Small intestine (tissue), 7 donors: Measurements from ENCODE around the gene TBC1D25. TPM values are rescaled to one million over a fixed set of nuclear protein-coding genes. Genes with fewer than 3 reads are reported as not detected.
A peak's percentile ranks its signal among the peaks of the same experiment; 100 is the strongest.
"Not testable (repeated sequence)": the region's sequence is repeated elsewhere in the genome, so short reads cannot be mapped to it uniquely, and the experiment has no call there.

Experiments
- DNase-seq, 2 donors: peaks; one replicate each; pipeline versions ENCODE4 v3.0.0 to v3.0.0-alpha.2; 2013
- FAIRE-seq: peaks from 2 replicates; lab custom pipeline; 2012; peaks lifted over from hg19 to GRCh38; lab: Jason Lieb, UNC
- H3K27ac ChIP-seq, 3 donors: one replicate each; pipeline ENCODE4 v1.5.1; 2013; ENCODE audit warnings: low read length in 2 of 3, mild to moderate bottlenecking in 2 of 3, control low read depth in 1 of 3, inconsistent platforms in 1 of 3, low read depth in 1 of 3, moderate library complexity in 1 of 3
- H3K27me3 ChIP-seq, 3 donors: one replicate each; pipeline ENCODE4 v1.6.1; 2013; ENCODE audit warnings: low read length in 3 of 3, inconsistent platforms in 1 of 3; ENCODE audit not compliant: control insufficient read depth in 3 of 3, insufficient read depth in 3 of 3
- H3K36me3 ChIP-seq, 3 donors: one replicate each; pipeline ENCODE4 v1.6.1; 2013; ENCODE audit warnings: low read length in 3 of 3, inconsistent platforms in 1 of 3, low read depth in 1 of 3, mild to moderate bottlenecking in 1 of 3, moderate library complexity in 1 of 3; ENCODE audit not compliant: control insufficient read depth in 3 of 3, insufficient read depth in 2 of 3
- H3K4me1 ChIP-seq, 3 donors: one replicate each; pipeline ENCODE4 v1.6.1; 2013; ENCODE audit warnings: low read length in 2 of 3, inconsistent platforms in 1 of 3, low read depth in 1 of 3, mild to moderate bottlenecking in 1 of 3, moderate library complexity in 1 of 3; ENCODE audit not compliant: control insufficient read depth in 3 of 3, insufficient read depth in 2 of 3
- H3K4me3 ChIP-seq, 3 donors: one replicate each; pipeline ENCODE4 v1.5.1; 2013; ENCODE audit warnings: low read length in 3 of 3, control low read depth in 1 of 3, inconsistent platforms in 1 of 3, low read depth in 1 of 3, mild to moderate bottlenecking in 1 of 3, moderate library complexity in 1 of 3
- H3K9me3 ChIP-seq, 2 donors: one replicate each; pipeline ENCODE4 v1.6.1; 2013; ENCODE audit warnings: low read depth in 1 of 2, low read length in 1 of 2; ENCODE audit not compliant: control insufficient read depth in 2 of 2, insufficient read depth in 1 of 2
- WGBS, 3 donors: extraction: QIAGEN DNeasy Blood & Tissue Kit; methylation state at CpG; one replicate each; pipeline ENCODE4 v1.1.7; 2013; 5-methylcytosine and 5-hydroxymethylcytosine counted together
- polyA plus RNA-seq, 4 donors: library from polyadenylated mRNA; stranded (reverse) in 3 of 4; unstranded in 1 of 4; fragments of 200-250 nt in 3 of 4; fragments of 120-200 nt in 1 of 4; gene quantifications; one replicate each; pipeline versions ENCODE4 v1.2.1 to v1.2.3, GENCODE V29; 2013
- donor health status: healthy with polysubstance abuse.
- donor health status: control.
- donor health status: control.
- donor health status: Bipolar disorder and iron deficiency.
- donor health status: healthy.

Gene TBC1D25
- polyA plus RNA-seq, 4 donors = 6.0 to 7.3 (median 6.5) TPM

DNA sequence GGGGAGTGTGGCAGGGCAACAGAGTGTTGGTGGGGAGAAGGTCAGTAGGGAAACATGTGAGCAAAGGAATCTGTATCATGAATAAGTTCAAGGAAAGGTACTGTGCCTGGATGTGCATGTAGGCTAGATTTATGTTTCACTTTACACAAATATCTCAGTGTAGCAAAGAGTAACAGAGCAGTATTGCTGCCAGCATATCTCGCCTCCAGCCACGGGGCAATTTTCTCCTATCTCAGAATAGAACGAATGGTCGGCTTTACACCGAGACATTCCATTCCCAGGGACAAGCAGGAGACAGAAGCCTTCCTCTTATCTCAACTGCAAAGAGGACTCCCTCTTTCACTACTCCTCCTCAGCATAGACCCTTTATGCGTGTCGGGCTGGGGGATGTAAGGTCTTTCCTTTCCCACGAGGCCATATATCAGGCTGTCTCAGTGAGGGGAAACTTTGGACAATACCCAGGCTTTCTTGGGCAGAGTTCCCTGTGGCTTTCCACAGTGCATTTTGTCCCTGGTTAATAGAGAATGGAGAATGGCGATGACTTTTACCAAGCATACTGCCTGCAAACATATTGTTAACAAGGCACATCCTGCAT lies 16.3 kb downstream of the TBC1D25 start:
- not testable (repeated sequence) for FAIRE-seq, H3K27ac ChIP-seq, H3K4me1 ChIP-seq, DNase-seq, H3K9me3 ChIP-seq, H3K27me3 ChIP-seq, H3K4me3 ChIP-seq
- 86 to 96% (median 94%) methylated on average over 9 of the region's 9 CpGs for WGBS, 3 donors
- peaks cover 2 to 33% (median 6%) of the 10 kb centered on the region in 3 donors for H3K36me3 ChIP-seq

GRCh38 chrX:48558271-48558670 lies 18.8 kb downstream of the TBC1D25 start:
- 80 to 83% (median 83%) methylated on average over 4 of the region's 4 CpGs for WGBS, 3 donors
- Histone ChIP-seq H3K27me3 (no peaks in the 10 kb centered on the region), H3K4me3 (no peak overlapping the region), H3K9me3 (no peaks in the 10 kb centered on the region), H3K4me1 (no peaks in the 10 kb centered on the region), H3K27ac (no peak overlapping the region), H3K36me3 (peaks cover 2 to 42% (median 8%) of the 10 kb centered on the region in 3 donors)
- FAIRE-seq = no peak
- DNase-seq = no peak

DNA sequence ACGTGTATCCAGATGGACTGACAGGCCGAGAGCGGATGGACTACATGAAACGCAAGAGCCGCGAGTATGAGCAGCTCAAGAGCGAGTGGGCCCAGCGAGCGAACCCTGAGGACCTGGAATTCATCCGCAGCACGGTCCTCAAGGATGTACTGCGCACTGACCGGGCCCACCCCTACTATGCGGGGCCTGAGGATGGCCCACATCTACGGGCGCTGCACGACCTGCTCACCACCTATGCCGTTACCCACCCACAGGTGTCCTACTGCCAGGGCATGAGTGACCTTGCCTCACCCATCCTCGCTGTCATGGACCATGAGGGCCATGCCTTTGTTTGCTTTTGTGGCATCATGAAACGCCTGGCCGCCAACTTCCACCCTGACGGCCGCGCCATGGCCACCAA lies 20.1 kb downstream of the TBC1D25 start:
- no peak for FAIRE-seq

GRCh38 chrX:48560056-48560455 lies 20.5 kb downstream of the TBC1D25 start:
- no peaks in the 10 kb centered on the region for H3K27me3 ChIP-seq
- WGBS, 3 donors = 95 to 97% (median 96%) methylated on average over 12 to 14 of the region's 14 CpGs
- no peak for DNase-seq
- H3K4me3 ChIP-seq = no peak overlapping the region
- H3K4me1 ChIP-seq = no peaks in the 10 kb centered on the region
- H3K9me3 ChIP-seq = no peaks in the 10 kb centered on the region
- FAIRE-seq = no peak
- H3K36me3 ChIP-seq = peaks cover 2 to 44% (median 8%) of the 10 kb centered on the region in 3 donors
- no peak overlapping the region for H3K27ac ChIP-seq

More for the DNA sequence above, 20.1 kb downstream of the TBC1D25 start:
- Histone ChIP-seq H3K27ac (no peak overlapping the region), H3K27me3 (no peaks in the 10 kb centered on the region), H3K9me3 (no peaks in the 10 kb centered on the region), H3K36me3 (peaks cover 2 to 44% (median 8%) of the 10 kb centered on the region in 3 donors), H3K4me1 (no peaks in the 10 kb centered on the region), H3K4me3 (no peak overlapping the region)
- DNase-seq = no peak
- 96 to 98% (median 97%) methylated on average over 23 to 24 of the region's 24 CpGs for WGBS, 3 donors

DNA sequence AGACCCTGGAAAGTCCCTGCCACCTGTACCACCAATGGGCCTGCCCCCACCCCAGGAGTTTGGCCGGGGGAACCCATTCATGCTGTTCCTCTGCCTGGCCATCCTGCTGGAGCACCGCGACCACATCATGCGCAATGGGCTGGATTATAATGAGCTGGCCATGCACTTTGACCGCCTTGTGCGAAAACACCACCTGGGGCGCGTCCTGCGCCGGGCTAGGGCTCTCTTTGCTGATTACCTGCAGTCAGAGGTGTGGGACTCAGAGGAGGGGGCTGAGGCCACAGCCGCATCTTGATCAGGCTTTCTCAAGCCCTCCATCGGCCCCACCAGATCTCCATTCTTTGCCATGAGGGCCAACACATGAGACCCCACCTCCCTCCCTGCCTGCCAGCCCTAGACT lies 21.2 kb downstream of the TBC1D25 start:
- DNase-seq = no peak
- FAIRE-seq = no peak
- no peaks in the 10 kb centered on the region for H3K4me1 ChIP-seq
- 91 to 98% (median 95%) methylated on average over 11 to 12 of the region's 12 CpGs for WGBS, 3 donors
- no peaks in the 10 kb centered on the region for H3K27me3 ChIP-seq
- H3K9me3 ChIP-seq = no peaks in the 10 kb centered on the region
- H3K27ac ChIP-seq = no peak overlapping the region
- peaks cover 2 to 40% (median 8%) of the 10 kb centered on the region in 3 donors for H3K36me3 ChIP-seq
- H3K4me3 ChIP-seq = no peak overlapping the region

GRCh38 chrX:48569958-48570357 lies 30.4 kb downstream of the TBC1D25 start:
- DNase-seq = no peak
- 25 to 74% (median 50%) methylated on average over 1 of the region's 1 CpG for WGBS, 3 donors
- H3K27ac ChIP-seq = peak overlapping the region in 1 of 3 donors; percentile 38
- no peaks in the 10 kb centered on the region for H3K9me3 ChIP-seq
- no peak for FAIRE-seq
- H3K36me3 ChIP-seq = peaks cover 0 to under 1% (median 0%) of the 10 kb centered on the region in 3 donors
- H3K27me3 ChIP-seq = no peaks in the 10 kb centered on the region
- no peak overlapping the region for H3K4me3 ChIP-seq
- H3K4me1 ChIP-seq = no peaks in the 10 kb centered on the region

DNA sequence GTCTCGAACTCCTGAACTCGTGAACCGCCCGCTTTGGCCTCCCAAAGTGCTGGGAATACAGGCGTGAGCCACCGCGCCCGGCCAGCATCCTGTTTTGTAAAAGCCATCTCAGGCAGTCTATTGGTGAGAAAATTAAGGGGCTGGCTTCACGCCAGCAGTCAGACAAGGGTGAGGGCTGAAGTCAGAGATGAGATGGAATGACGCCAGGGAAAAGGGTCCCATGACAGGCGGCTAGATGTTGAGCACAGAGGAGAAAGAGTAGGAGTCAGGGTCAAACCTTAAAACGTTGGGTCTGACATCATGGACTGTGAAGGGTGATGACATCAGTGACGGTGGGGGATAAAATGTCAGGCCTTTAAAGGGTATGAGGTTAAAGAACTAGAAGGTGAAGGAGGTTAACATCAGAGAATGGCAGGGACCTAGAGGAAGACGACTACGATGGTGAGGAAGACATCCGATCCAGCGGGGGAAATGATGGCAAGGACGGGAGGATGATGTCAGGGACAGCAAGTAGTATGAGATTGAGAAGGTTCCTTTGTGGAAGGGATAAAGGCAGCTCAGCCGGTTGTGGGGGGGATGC lies 34.3 kb downstream of the TBC1D25 start:
- Histone ChIP-seq H3K27me3 (no peaks in the 10 kb centered on the region), H3K4me3 (peak overlapping the region; percentile 12 to 86 (median 29)), H3K27ac (peak overlapping the region; percentile 63 to 97 (median 96)), H3K4me1 (peaks cover 0 to 11% (median 0%) of the 10 kb centered on the region in 3 donors), H3K9me3 (no peaks in the 10 kb centered on the region), H3K36me3 (peaks cover 0 to 27% (median 2%) of the 10 kb centered on the region in 3 donors)
- FAIRE-seq (no peak), DNase-seq (no peak)
- 36 to 57% (median 51%) methylated on average over 18 to 19 of the region's 19 CpGs for WGBS, 3 donors

DNA sequence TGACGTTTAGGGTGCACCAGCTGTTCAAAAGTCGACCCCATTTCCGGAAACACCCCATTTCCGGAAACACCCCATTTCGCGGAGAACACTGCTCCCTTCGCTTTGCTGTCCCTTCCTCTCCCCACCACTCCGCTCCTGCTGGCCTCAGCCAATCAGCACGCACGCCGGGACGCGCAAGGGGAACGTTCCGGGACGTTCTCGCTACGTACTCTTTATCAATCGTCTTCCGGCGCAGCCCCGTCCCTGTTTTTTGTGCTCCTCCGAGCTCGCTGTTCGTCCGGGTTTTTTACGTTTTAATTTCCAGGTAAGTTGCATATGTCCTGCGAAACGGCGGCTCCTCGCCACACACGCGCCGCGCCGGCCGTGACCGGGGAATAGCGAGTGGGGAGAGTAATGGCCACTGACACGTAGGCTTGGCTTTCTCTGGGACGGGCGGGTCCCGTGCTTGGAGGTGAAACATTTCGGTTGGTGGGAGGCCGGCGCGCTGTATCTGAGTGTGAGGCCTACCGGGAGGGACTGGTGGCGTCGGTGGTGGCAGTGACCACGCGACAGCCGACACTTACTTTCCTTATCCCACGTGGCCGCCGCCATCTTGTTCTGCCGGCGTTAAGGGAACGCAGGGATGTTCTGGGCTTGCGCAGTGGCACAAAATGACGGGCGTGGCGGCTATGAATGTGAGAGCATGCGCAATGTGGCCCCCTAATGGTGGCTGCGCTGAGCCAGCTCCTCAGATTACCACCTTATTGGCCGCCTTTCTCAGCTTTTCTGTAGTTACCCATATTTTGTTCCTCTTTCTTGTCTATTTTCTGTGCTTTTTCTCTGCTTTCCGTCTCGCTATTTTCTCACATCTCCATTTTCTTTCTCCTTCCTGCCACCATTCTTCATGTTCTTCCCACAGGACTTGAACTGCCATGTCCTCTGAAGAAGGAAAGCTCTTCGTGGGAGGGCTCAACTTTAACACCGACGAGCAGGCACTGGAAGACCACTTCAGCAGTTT lies 35.1 kb downstream of the TBC1D25 start, which contains the start of gene RBM3:
Gene RBM3 (plus strand): TSS at position 215 of the 997 bp plus-strand sequence. CDS start 697 bp downstream, at position 912.
- Histone ChIP-seq H3K9me3 (no peaks in the 10 kb centered on the region), H3K36me3 (peaks cover 0 to 29% (median 2%) of the 10 kb centered on the region in 3 donors), H3K4me1 (peaks cover 0 to 11% (median 0%) of the 10 kb centered on the region in 3 donors), H3K27ac (peak within 1 kb of the TSS; percentile 89 to 97 (median 96)), H3K27me3 (no peaks in the 10 kb centered on the region), H3K4me3 (peak within 1 kb of the TSS; percentile 48 to 86 (median 51))
- DNase-seq (peak; percentile 92 to 93), FAIRE-seq (no peak)
- 1 to 44% (median 11%) methylated on average over 57 to 71 of the region's 71 CpGs for WGBS, 3 donors
